HG03575 (cell line): Measurements from ENCODE around the gene PTGER2.

Experiments
- ATAC-seq: cut with Tn5 transposase; IDR thresholded peaks from one replicate; pipeline ENCODE4 v1.9.1; 2021; ENCODE audit not compliant: unreplicated experiment, insufficient number of reproducible peaks, low FRiP score; ENCODE audit errors: extremely low read depth

The PTGER2 gene

DNA sequence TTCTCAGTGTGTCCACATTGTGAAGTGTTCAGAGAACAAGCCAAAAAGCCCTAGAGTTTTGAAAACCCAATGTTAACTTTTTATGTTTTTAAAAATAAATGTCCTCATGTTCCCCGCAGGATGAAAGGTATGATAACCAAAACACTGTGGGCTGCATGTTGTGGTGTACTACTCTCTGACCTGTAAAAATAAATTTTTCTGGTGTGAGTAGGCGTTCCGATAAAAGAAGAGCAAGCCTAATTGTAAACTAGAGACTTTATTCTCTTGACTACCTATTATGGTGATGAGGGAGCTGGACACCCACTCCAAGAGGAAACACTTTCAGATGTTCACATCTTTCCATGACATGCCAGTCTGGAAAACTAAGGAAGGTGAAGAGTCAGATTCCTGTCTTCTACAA, 18.2 kb downstream of the PTGER2 start:
- no peak for ATAC-seq

DNA sequence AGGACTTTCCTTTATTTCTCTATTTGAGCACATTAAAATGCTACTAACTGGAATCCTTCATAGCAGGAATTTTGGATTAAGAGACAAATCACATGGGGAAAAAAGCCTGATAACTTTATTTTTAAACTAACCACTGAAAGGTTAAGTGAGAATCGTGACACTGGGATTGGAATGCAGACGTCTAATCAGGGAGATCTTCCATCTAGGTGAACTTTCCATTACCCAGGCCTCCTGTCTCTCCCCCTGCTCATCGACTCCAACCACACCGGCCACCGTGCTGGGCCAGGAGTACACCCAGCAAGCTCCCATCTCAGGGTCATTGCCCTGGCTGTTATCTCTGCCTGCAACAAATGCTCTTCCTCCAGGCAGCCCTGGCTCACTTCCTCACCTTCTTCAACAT, 19.0 kb downstream of the PTGER2 start:
- ATAC-seq, result no peak

DNA sequence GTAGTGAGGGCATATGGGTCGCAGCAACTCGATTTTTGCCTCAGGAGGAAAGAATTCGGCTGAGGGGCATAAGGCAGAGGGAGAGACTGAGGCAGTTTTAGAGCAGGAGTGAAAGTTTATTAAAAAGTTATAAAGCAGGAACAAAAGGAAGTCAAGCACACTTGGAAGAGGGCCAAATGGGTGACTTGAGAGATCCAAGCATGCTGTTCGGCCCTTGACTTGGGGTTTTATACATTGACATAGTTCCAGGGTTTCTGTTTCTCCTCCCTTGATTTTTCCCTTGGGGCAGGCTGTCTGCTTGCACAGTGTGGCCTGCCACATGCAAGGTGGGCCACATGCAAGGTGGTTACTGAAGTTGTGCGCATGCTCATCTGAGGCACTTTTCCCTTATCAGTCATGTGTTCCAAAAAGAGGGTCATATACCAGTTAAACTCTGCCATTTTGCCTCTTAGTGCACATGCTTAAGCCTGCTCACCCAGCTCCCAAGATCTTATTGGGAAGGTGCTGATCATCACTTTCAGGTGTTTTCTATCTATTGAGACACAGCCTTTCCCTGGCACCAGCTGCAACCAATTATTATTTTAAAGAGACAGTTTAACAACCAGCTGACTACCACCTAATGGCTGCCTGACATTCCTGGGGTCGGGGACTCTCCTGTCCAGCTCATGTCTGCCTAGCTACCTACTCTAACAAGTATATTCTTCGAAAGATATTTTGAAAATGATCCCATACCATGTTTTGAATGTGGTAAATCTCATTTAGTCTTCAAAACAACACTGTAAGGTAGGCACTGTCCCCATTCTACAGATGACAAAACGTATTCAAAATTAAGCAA, 19.9 kb downstream of the PTGER2 start:
- ATAC-seq, result no peak

DNA sequence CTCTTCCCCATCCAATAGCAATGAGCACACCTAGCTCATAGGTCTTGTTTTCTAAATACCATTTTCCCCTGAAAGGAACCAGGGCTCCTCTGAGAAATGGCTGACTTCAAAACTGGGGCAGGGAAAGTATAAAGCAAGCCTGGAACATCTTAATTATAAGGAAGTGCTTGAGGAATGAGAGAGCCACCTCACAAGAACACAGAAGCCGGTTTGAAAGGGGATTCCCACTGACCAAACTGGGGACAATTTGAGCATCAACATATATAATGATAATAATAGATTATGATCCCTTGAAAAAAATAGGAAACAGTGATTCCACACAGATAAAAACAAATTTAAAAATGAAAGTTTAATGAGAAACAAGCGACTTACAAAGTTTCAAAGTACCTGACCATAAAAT, 22.1 kb downstream of the PTGER2 start:
- ATAC-seq, result no peak

DNA sequence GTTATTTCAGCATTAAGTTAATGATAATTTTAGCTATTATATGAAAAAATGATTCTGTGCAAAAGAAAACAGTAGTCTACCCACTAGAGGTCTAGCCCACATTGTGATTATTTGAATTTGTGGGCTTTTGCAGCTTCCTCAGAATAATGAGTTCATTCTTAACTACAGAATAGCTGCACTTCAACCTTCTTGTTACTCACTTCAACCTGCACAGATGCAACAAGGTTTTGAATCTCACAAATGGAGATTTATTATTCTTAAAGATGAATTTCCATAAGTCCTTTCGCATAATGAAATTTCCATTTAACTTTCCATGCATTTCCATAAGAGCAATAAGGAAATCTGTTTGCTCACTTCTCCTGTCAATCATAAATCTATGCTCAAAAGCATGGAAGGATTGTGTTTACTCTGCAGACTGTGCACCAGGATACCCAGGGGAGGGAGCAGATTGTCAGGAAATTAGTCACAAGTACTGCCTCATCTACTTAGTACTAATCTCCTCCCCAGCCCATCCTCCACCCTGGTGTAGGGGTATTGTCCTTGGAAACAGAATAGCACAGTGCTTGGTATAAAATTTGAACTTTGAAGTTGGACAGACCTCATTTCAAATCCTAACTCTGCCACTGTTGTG, 24.1 kb downstream of the PTGER2 start:
- ATAC-seq, result no peak

DNA sequence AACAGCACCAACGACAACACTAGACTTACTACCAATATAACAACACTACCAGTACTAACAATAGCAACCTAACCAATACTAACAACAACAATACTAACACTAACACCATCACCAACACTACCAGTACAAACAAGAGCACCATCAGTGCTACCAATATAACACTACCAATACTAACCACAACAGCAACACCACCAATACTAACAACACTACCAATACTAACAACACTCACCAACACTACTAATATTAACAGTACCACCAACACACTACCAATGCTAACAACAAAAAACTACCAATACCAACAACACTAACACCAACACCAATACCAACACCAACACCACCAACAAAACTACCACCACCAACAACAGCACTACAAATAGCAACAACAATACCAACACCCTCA, 25.1 kb downstream of the PTGER2 start:
- no peak for ATAC-seq

DNA sequence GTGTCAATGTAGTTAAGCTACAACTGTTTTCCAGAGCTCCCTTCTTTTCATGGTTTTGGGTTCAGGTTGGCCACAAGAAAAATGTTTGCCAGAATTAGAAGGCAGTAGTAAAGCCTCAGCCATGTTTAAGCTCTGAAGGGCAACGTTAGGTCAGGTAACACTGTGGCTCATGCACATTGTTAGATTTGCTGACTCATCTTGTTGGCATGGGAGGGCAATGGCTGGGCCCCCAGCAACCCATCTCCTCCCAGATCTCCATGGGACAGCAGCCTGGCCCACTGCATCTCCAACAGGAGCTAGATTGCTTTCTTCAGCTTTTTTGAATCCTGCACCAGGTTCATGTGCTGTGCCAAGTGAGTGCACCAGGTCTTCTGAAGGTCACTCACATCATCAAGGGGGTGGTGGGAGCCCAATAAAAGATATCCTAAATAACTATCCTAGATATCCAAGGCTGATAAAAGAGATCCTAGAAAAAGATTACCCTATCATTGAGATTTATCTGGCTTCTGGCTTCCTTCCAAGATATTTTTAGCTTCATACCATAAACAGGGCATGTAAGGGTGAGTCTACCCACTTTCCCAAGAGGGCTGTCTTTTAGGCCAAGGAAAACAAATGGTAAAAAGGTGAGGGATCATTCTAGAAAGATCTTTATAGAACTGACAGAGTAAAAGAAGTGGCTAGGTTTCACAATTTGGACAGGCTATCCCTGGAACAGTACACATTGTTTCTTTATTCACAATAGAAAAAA, 28.9 kb downstream of the PTGER2 start:
- ATAC-seq, result no peak

DNA sequence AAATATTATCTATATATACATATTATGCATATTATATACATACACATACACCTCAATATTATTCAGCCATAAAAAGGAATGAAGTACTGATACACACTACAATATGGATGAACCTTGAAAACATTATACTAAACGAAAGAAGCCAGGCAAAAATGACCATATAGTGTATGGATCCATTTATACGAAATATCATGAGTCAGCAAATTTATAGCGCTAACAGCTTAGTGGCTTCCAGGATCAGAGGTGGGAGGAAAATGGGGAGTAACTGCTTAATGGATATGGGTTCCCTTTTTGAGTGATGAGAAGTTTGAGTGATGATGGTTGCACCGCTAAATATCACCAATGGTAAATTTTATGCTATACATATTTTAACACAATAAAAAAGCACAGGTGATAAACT, 32.7 kb downstream of the PTGER2 start:
- ATAC-seq, result no peak

DNA sequence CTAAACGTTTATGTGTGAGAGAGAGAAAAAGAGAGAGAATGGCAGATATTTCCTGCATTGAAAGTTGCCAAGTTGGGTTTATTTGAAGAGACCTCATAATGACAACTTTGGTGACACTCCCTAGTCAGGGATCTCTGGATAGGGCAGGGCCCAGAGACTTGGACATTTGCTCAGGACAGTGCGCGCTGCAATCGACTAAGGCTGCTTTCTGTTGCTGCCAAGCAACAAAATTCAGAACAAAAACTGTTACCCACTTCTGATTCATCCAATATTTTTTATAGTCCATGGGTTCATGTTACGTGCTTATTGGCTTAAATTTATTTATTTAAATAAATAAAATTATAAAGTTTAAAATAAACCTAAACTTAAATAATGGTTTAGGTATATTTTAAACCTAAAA, 34.2 kb downstream of the PTGER2 start:
- ATAC-seq, result no peak

DNA sequence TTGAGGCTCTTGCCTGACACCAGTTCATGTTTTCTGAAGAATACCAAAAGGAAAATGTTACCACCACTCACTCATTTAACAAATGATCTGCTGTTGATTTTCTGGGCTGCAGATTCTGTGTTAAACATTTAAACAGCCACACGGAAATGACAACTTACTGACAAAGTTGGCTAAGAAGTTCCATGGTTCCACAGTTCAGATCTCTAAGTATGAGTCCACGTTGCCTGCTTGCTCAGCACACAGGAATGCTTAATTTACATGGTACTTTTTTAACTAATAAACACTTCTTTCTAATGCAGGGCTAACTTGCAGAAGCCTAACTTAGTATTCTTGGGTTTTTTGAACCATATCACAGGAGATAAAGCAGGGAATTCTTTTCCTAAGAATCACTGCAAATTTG, 34.7 kb downstream of the PTGER2 start:
- no peak for ATAC-seq

DNA sequence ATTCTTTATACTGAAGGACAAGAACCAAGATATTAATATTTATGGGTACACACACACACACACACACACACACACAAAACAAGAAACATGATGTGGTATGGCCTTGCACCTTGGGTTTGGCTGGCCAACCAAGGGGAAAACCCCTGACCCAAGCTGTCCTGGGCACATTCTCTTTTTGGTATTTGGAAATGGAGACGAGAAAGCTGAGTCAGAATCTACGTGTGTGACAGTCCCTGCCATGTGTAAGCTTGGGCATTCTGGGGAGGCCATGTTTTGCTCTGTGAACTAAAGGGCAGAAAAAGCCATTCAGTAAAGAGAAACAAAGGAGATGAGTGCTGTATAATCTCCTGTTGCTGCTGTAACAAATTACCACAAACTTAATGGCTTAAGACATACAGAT, 35.6 kb downstream of the PTGER2 start:
- ATAC-seq, result no peak

DNA sequence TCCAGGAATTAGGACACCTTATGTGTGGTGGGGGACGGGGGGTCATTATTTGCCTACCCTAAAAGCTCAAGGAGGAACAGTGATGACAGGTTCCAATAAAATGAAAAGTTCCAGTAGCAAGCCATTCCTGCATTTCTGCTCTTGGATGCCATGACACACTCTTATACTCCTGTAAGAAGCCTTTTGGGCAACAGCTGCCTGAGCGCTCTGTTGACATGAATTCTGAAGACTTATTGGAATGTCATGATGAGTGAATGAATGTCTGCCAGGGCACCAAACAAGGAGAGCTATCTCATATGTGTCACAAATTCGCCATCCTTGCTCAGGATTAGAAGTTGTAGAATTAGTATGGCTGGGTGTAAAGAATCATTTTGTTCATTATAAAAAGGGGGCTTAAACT, 36.3 kb downstream of the PTGER2 start:
- no peak for ATAC-seq

DNA sequence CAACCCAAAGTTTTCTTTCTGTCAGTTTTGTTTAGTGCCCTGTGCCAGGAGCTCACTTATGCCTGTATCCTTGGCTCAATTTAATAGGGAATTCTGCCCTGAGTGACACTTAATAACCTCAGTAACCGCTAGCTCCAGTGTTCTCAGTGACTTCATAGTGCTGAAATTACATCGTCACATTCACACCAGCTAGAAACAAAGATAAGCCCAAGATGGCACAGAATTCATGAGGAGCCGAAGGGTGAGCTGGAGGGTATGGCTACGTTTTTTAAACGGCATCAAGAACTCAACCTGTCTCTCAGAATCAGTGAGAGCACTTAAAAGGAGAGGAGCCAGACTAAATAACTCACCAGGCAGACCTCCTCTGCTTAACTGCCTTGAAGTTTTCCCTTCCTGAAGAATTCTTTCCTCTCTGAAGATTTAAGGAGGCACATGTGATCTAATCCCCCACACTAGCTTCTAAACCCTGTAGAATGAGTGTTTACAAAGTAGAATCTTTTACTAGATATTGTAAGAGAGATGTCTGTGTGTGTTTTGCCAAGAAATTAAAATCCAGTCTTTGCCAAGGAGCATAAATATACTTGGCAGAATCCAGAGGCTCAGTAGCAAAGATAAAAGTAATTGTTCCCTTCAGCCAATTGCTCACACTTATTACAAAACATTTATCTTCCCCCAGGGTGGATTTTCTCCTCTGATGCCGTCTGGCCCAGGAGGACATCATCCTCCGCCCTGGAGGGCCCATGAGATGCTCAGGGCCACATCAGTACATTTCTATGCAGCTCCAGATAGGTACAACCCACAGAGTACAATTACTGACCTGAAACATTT, 37.3 kb downstream of the PTGER2 start:
- no peak for ATAC-seq

DNA sequence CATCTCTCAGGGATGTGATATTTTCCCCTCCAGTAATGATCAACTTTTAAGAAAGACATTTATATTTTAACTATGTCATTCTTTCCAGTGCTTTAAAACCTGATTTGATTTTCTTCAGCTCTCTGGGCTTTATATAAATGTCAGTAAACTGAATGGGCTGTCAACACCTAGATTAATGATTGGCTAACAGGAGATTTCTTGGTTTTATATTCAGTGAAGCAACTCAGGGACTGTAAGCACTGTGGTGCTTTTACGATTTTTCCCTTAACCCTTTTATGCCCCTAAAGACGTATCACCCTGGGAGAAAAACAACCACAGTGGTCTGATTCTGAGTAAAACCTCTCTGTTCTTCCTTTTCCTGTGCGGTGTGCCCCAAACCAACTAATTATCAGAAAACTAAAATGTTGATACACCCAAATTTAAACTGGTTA, 38.0 kb downstream of the PTGER2 start:
- no peak for ATAC-seq

DNA sequence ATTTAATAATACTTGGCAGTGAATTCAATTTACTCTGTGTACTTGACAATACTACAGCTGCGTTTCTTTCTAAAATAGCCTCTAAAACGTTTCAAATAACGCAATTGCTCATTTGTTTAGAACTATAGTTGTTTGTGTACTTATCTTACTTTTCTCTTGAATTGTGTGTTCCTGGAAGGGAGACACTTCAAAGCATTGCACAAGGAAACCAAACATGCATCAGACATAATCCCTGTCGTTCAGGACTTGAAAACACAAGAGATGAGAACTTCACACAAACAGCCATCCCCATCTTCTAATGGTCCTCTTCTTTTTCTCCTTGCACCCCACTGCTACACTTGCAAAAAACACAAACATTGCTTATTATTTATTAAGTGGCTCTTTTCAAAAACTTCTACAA, 38.5 kb downstream of the PTGER2 start:
- ATAC-seq, result no peak

DNA sequence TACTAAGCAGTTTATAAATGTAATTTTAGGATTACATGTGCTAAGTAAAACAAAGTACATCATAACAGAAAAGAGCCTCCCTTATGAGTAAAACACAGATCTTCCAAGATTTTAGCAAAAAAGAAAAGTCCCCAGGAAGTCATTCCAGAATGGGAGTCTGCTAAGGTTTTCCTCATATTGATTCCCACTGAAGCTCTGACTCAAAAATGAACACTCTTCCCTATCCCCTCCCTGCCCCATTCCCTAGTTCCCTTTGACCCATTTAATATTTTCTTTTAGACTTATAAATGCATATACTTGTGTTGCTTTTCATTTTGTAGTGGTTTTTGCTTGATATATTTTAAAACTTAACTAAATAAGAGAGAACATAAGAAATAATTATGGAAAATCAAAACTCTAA, 40.1 kb downstream of the PTGER2 start:
- ATAC-seq, result no peak

DNA sequence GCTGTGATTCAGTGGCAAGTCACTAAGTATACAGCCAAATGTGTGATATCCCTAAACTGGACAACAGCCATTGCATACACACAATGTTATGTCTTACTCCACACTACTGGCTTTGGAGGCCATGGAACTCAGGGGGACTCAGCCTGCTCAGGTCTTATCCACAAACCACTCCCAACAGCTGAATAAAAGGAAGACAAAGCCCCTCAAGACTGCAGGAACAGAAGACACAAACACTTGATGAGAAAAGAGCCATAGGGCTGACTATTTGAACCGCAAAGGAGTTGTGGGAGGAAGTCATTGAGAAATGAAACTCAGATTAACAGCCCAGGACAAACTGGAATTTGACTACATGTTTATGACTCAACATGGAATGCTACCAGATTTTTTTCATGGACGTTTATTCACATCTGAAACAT, 40.9 kb downstream of the PTGER2 start:
- no peak for ATAC-seq

DNA sequence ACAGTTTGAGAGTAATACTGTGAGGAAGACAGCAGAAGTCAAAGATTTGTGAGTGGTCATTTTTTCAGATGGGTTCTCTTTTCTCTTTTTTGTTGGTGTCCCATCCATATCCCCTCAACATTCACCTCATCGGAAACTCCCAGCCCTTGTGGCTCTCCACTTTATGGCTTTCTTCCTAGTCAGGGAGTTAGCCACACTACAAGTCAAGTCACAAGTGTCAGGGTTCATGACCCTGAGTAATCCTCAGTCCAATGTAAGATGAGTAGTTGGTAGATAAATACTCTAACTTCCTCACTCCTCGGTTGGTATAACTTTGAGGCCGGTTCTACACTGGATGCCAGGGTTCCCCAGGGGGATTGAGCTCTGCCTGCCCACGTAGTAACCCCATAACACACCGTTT, 41.4 kb downstream of the PTGER2 start:
- ATAC-seq, result no peak

DNA sequence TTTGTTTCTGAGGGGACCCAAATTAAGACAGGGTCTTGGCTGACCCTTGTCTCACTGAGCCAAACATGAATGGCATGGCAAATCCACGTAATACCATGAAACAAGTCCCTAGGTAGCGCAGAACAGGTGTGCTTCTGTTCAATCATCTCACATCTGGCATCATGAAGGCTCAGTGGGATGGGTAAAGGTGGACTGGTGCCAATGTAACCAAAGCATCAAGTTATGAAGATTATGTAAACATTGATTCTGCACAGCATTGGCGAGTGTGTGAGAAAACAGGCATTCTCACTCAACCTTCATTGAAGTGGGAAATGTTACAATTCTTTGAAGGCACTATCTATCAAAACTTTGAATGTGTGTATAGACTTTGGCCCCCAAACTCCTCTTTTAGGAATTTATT, 41.9 kb downstream of the PTGER2 start:
- no peak for ATAC-seq
